COLO829 (cell line): Measurements from ENCODE around the gene TOMM20L.

Experiments used
- DNase-seq: peaks from one replicate; pipeline ENCODE4 v3.0.0; 2012; ENCODE audit warnings: low spot score

The TOMM20L gene

GRCh38 chr14:58427281-58428117, 31.8 kb downstream of the TOMM20L start, which contains the start of the genes KIAA0586 and TIMM9:
Gene KIAA0586, plus strand, starts transcription at chr14:58427719. Its CDS starts 546 bp downstream, at chr14:58428265.
Gene TIMM9, minus strand, starts transcription at chr14:58427531. Its CDS starts 15,586 bp downstream, at chr14:58411945.
- DNase-seq = peak; percentile 99

- peak; percentile 58 for DNase-seq
Observed at GRCh38 chr14:58428118-58428683, 32.5 kb downstream of the TOMM20L start.

DNA sequence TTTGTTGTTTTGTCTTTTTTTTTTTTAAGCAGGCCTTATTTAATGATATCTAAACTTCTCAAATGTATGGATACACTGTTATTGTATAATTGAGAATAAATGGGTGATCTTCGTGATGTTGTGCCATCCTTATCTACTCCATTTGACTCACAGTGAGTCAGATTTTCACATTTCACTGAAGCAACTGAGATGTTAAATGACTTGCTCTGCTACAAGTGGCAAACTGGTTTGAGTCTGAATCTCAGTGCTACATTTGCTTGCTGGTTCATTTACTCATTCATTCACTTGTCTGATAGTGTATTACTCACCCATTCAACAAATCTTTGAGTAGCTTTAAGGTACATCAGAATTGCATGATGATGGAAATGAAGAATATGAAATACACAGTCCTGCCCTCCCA, 34.4 kb downstream of the TOMM20L start:
- no peak for DNase-seq

GRCh38 chr14:58439476-58439875, 43.7 kb downstream of the TOMM20L start:
- DNase-seq = no peak

DNA sequence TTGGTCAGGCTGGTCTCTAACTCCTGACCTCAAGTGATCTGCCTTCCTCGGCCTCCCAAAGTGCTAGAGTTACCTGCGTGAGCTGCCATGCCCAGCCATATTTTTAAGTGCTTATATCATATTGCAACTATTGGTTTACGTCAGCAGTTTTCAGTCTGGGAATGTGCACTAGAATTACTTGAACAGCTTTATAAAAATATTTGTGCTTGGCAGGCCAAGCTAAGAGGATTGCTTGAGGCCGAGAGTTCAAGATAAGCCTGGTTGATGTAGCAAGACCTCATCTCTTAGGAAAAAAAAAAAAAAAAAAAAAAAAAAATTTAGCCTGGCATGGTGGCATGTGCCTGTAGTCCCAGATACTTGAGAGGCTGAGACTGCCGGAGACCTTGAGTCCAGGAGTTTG, 48.9 kb downstream of the TOMM20L start:
- no peak for DNase-seq

- DNase-seq = peak; percentile 88
Observed at GRCh38 chr14:58455593-58456265, 60.0 kb downstream of the TOMM20L start.
